Suppressor macrophage (primary cell): Measurements from ENCODE around the gene OLFM1.
"Not testable (repeated sequence)": the region's sequence is repeated elsewhere in the genome, so short reads cannot be mapped to it uniquely, and the experiment has no call there.

ENCODE experiments used
- DNase-seq, 4 experiments: peaks; one replicate each; pipeline ENCODE4 v3.0.0-alpha.2; 2020 to 2022

The OLFM1 gene

GRCh38 chr9:135155396-135155795, 67.9 kb downstream of the OLFM1 start:
- no peak for DNase-seq

- peak; percentile 30 to 71 (median 46) for DNase-seq
Measured at GRCh38 chr9:135156525-135157510, 69.3 kb downstream of the OLFM1 start.

- DNase-seq: no peak
Measured at GRCh38 chr9:135157856-135158563, 70.5 kb downstream of the OLFM1 start.

- no peak for DNase-seq
Measured at GRCh38 chr9:135158564-135158937, 71.1 kb downstream of the OLFM1 start.

- DNase-seq: no peak
Measured at GRCh38 chr9:135159801-135160200, 72.3 kb downstream of the OLFM1 start.

GRCh38 chr9:135160862-135161261, 73.4 kb downstream of the OLFM1 start:
- no peak for DNase-seq

GRCh38 chr9:135162599-135162998, 75.1 kb downstream of the OLFM1 start:
- DNase-seq: not testable (repeated sequence)

- no peak for DNase-seq
Measured at GRCh38 chr9:135163023-135163780, 75.7 kb downstream of the OLFM1 start.

- no peak for DNase-seq
Measured at GRCh38 chr9:135164036-135164435, 76.6 kb downstream of the OLFM1 start.

GRCh38 chr9:135165003-135165711, 77.7 kb downstream of the OLFM1 start:
- DNase-seq: no peak

- no peak for DNase-seq
Measured at GRCh38 chr9:135165756-135166519, 78.5 kb downstream of the OLFM1 start.

- DNase-seq: no peak
Measured at GRCh38 chr9:135166565-135166964, 79.1 kb downstream of the OLFM1 start.

- DNase-seq: no peak
Measured at GRCh38 chr9:135167356-135167755, 79.9 kb downstream of the OLFM1 start.

- DNase-seq: no peak
Measured at GRCh38 chr9:135167849-135168655, 80.6 kb downstream of the OLFM1 start.

GRCh38 chr9:135169709-135170226, 82.3 kb downstream of the OLFM1 start:
- no peak for DNase-seq

GRCh38 chr9:135170535-135170934, 83.1 kb downstream of the OLFM1 start:
- no peak for DNase-seq
